SK-N-SH (cell line): ENCODE data around the gene INHBB. TPM values are rescaled to one million over a fixed set of nuclear protein-coding genes. Genes with fewer than 3 reads are reported as not detected.
"Not testable (repeated sequence)": the region's sequence is repeated elsewhere in the genome, so short reads cannot be mapped to it uniquely, and the experiment has no call there.

ENCODE experiments used
- CTCF ChIA-PET: fragments of 300-600, 350-600 bp; formaldehyde crosslinking; extraction: SDS; loops from one replicate; lab custom pipeline; 2021; lab: Yijun Ruan, JAX
- POLR2A ChIA-PET: fragments of 350-600 bp; sonication (Branson Sonifier 250); formaldehyde crosslinking; extraction: SDS; loops from one replicate; lab custom pipeline; 2020; ENCODE audit warnings: antibody characterized with exemption, inconsistent platforms; lab: Yijun Ruan, JAX
- DNase-seq: peaks from one replicate; pipeline ENCODE4 v3.0.0; 2012
- H2AFZ ChIP-seq: fragments of 200-600 bp; sonication (generic); 2 replicates; pipeline ENCODE4 v1.8.1; 2016; ENCODE audit warnings: antibody characterized with exemption, mild to moderate bottlenecking, low read depth
- H3F3A ChIP-seq: fragments of 200-600 bp; sonication (generic); replicated peaks from 2 replicates; pipeline ENCODE3; 2016; ENCODE audit warnings: antibody characterized with exemption, mild to moderate bottlenecking; ENCODE audit not compliant: insufficient read depth
- H3K27ac ChIP-seq, 2 experiments: fragments of 200-500 bp in 1 of 2; fragments of 200-600 bp in 1 of 2; sonication (Bioruptor generic) in 1 of 2; sonication (generic), shearing (Covaris generic) in 1 of 2; 2 replicates each; pipeline versions ENCODE4 v1.5.1 to v1.6.1; 2014 to 2016; ENCODE audit warnings: low read depth in 2 of 2, inconsistent platforms in 1 of 2, low read length in 1 of 2, mild to moderate bottlenecking in 1 of 2, mixed read lengths in 1 of 2
- H3K27me3 ChIP-seq: fragments of 200-600 bp; sonication (generic), shearing (Covaris generic); 2 replicates; pipeline ENCODE4 v1.6.1; 2016; ENCODE audit warnings: mixed run types; ENCODE audit not compliant: insufficient read depth
- H3K36me3 ChIP-seq, 2 experiments: fragments of 200-500 bp in 1 of 2; fragments of 200-600 bp in 1 of 2; sonication (Bioruptor generic) in 1 of 2; sonication (generic) in 1 of 2; replicated peaks in 1 of 2; 2 replicates each; pipeline versions ENCODE3 to v1.5.1; 2014 to 2016; ENCODE audit warnings: low read length in 1 of 2, mild to moderate bottlenecking in 1 of 2; ENCODE audit not compliant: insufficient read depth in 2 of 2, control insufficient read depth in 1 of 2
- H3K4me1 ChIP-seq, 2 experiments: fragments of 200-500 bp in 1 of 2; fragments of 200-600 bp in 1 of 2; sonication (Bioruptor generic) in 1 of 2; sonication (generic), shearing (Covaris generic) in 1 of 2; 2 replicates each; pipeline versions ENCODE4 v1.5.1 to v1.6.1; 2014 to 2016; ENCODE audit warnings: low read depth in 1 of 2, low read length in 1 of 2, mixed run types in 1 of 2; ENCODE audit not compliant: insufficient read depth in 2 of 2, control insufficient read depth in 1 of 2
- H3K4me2 ChIP-seq: fragments of 200-600 bp; sonication (generic), shearing (Covaris generic); 2 replicates; pipeline ENCODE4 v1.6.1; 2017; ENCODE audit warnings: mixed run types
- H3K4me3 ChIP-seq, 2 experiments: fragments of 200-500 bp in 1 of 2; fragments of 200-600 bp in 1 of 2; sonication (Bioruptor generic) in 1 of 2; sonication (generic), shearing (Covaris generic) in 1 of 2; 2 replicates each; pipeline versions ENCODE4 v1.5.1 to v1.8.1; 2014 to 2016; ENCODE audit warnings: low read depth in 2 of 2, inconsistent platforms in 1 of 2, low read length in 1 of 2, mild to moderate bottlenecking in 1 of 2, mixed read lengths in 1 of 2, moderate library complexity in 1 of 2
- H3K79me2 ChIP-seq: fragments of 200-600 bp; sonication (generic); 2 replicates; pipeline ENCODE4 v1.8.1; 2017; ENCODE audit warnings: mild to moderate bottlenecking; ENCODE audit not compliant: insufficient read depth
- H3K9ac ChIP-seq: fragments of 200-600 bp; sonication (generic); 2 replicates; pipeline ENCODE4 v1.6.1; 2017; ENCODE audit warnings: mixed run types
- H3K9me2 ChIP-seq: fragments of 200-600 bp; sonication (generic); 2 replicates; pipeline ENCODE4 v1.6.1; 2017; ENCODE audit warnings: mixed run types
- H3K9me3 ChIP-seq: fragments of 200-600 bp; sonication (generic); 2 replicates; pipeline ENCODE4 v1.6.1; 2017; ENCODE audit warnings: mixed run types, mild to moderate bottlenecking, moderate library complexity
- H4K20me1 ChIP-seq: fragments of 200-600 bp; sonication (generic); 2 replicates; pipeline ENCODE4 v1.6.1; 2017; ENCODE audit warnings: mild to moderate bottlenecking, mixed run types; ENCODE audit not compliant: insufficient read depth
- CHD2 ChIP-seq: fragments of 150-350 bp; IDR thresholded peaks from 2 replicates; pipeline ENCODE4 v1.6.1; 2018; ENCODE audit warnings: low read length; ENCODE audit not compliant: partially characterized antibody
- ELF1 ChIP-seq: IDR thresholded peaks from 2 replicates; pipeline ENCODE4 v1.4.0; 2012
- FOXJ3 ChIP-seq: sonication (generic); formaldehyde crosslinking; IDR thresholded peaks from 2 replicates; pipeline ENCODE4 v1.5.1; 2020; ENCODE audit warnings: mild to moderate bottlenecking, missing genetic modification reagents
- FOXM1 ChIP-seq: IDR thresholded peaks from 2 replicates; pipeline ENCODE4 v1.4.0; 2012; ENCODE audit warnings: low read depth, mild to moderate bottlenecking
- MEF2A ChIP-seq: IDR thresholded peaks from 2 replicates; pipeline ENCODE4 v1.4.0; 2012; ENCODE audit warnings: low read depth, borderline replicate concordance
- PBX3 ChIP-seq: IDR thresholded peaks from 2 replicates; pipeline ENCODE4; 2012
- POLR2AphosphoS5 ChIP-seq: IDR thresholded peaks from 2 replicates; pipeline ENCODE4 v1.6.1; 2012; ENCODE audit warnings: low read depth, low read length
- RAD21 ChIP-seq: IDR thresholded peaks from 2 replicates; pipeline ENCODE4 v1.6.1; 2012; ENCODE audit warnings: mild to moderate bottlenecking, low read length
- RCOR1 ChIP-seq: fragments of 150-350 bp; IDR thresholded peaks from 2 replicates; pipeline ENCODE4 v1.6.1; 2017; ENCODE audit warnings: antibody characterized with exemption, low read length
- REST ChIP-seq: IDR thresholded peaks from 2 replicates; pipeline ENCODE4 v1.6.1; 2012; ENCODE audit warnings: mild to moderate bottlenecking, low read depth, low read length, moderate library complexity
- RFX5 ChIP-seq: IDR thresholded peaks from 2 replicates; pipeline ENCODE4 v1.6.1; 2012; ENCODE audit warnings: mild to moderate bottlenecking, improper control_type of control experiment, low read length
- SIN3A ChIP-seq: IDR thresholded peaks from 2 replicates; pipeline ENCODE4 v1.6.1; 2012; ENCODE audit warnings: low read depth, mild to moderate bottlenecking, low read length, moderate library complexity, borderline replicate concordance
- TCF12 ChIP-seq: IDR thresholded peaks from 2 replicates; pipeline ENCODE4 v1.4.0; 2012
- TEAD4 ChIP-seq: IDR thresholded peaks from 2 replicates; pipeline ENCODE4 v1.4.0; 2012; ENCODE audit warnings: mild to moderate bottlenecking, borderline replicate concordance; ENCODE audit not compliant: insufficient read depth
- ZBTB33 ChIP-seq: IDR thresholded peaks from 2 replicates; pipeline ENCODE4 v1.4.0; 2012; ENCODE audit warnings: low read depth, borderline replicate concordance
- WGBS: methylation state at CpG from one replicate; pipeline ENCODE4 v1.1.6; 2017; ENCODE audit warnings: low lambda C conversion rate; 5-methylcytosine and 5-hydroxymethylcytosine counted together
- polyA plus RNA-seq, 3 experiments: library from polyadenylated mRNA; depleted of rRNA; stranded (reverse); fragments of >200 nt; gene quantifications; 2 replicates each; pipeline ENCODE4 v1.2.3, GENCODE V29; 2012
- TF ChIP-seq, protein P1 (sequence below): fragments of 150-350 bp; IDR thresholded peaks from 2 replicates; pipeline ENCODE4 v1.6.1; 2016; ENCODE audit warnings: mild to moderate bottlenecking, low read depth, low read length

Gene INHBB
- polyA plus RNA-seq, 1 of the 3 experiments (the other 2 are of a cell fraction) = 0.03 TPM

DNA sequence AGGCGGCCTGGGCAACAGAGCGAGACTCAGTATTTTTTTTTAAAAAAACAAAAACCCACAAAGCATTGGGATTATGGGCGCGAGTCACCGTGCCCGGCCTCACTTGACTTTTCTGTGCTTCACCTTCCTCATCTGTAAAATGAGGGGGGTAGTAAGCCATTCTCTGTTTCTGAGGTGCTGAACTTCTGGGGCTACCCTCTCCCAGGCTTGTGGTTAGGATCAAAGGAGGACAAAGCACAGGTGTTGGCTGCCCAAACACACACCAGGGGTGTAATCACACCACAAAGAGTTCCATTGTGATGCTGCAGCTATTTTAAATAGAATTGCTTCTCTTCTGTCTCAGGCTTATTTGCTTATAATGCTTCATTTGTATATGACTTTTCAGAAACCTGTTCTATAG is 35.8 kb upstream of the INHBB start:
- Histone ChIP-seq H3K36me3 (peaks cover 0 to 4% of the 10 kb centered on the region in 2 experiments), H3K9me3 (no peaks in the 10 kb centered on the region), H3K79me2 (no peaks in the 10 kb centered on the region), H3K27me3 (no peaks in the 10 kb centered on the region), H3K4me2 (no peak overlapping the region), H3K4me3 (no peak overlapping the region), H3F3A (peaks cover 4% of the 10 kb centered on the region), H2AFZ (no peak overlapping the region)
- CTCF ChIA-PET = interaction anchor here (0.8 to 2.4 kb wide), 2 partner anchors 14 to 371 kb away, joined by 3 to 5 read pairs; no protein-coding TSS in a partner anchor
- TF ChIP-seq, protein P1, sequence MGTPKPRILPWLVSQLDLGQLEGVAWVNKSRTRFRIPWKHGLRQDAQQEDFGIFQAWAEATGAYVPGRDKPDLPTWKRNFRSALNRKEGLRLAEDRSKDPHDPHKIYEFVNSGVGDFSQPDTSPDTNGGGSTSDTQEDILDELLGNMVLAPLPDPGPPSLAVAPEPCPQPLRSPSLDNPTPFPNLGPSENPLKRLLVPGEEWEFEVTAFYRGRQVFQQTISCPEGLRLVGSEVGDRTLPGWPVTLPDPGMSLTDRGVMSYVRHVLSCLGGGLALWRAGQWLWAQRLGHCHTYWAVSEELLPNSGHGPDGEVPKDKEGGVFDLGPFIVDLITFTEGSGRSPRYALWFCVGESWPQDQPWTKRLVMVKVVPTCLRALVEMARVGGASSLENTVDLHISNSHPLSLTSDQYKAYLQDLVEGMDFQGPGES = no peak
- TF ChIP-seq FOXM1 (no peak), ZBTB33 (no peak), RAD21 (no peak), PBX3 (no peak), ELF1 (no peak), TCF12 (no peak), FOXJ3 (CRISPR knock-in tag) (no peak), SIN3A (no peak), MEF2A (no peak), POLR2AphosphoS5 (no peak), RFX5 (no peak), TEAD4 (no peak), REST (no peak), CHD2 (no peak), RCOR1 (no peak)
- TF ChIP-seq, all 33 proteins: peak for 0
- Histone ChIP-seq H4K20me1 (no peaks in the 10 kb centered on the region), H3K27ac (no peak overlapping the region), H3K9ac (no peak overlapping the region), H3K4me1 (peaks cover 0 to 4% of the 10 kb centered on the region in 2 experiments; a peak in 1 of 4 replicates), H3K9me2 (no peaks in the 10 kb centered on the region)
- 93% methylated on average over 6 of the region's 6 CpGs for WGBS
- POLR2A ChIA-PET = no interaction called here
- DNase-seq = no peak

GRCh38 chr2:120310841-120311240 is 35.1 kb upstream of the INHBB start:
- H3K4me1 ChIP-seq, H4K20me1 ChIP-seq, H3K36me3 ChIP-seq, H3K27ac ChIP-seq, H3K27me3 ChIP-seq, H3K79me2 ChIP-seq, H3F3A ChIP-seq, H3K9ac ChIP-seq, DNase-seq, H3K4me3 ChIP-seq, H3K9me2 ChIP-seq, POLR2A ChIA-PET, H3K4me2 ChIP-seq, H2AFZ ChIP-seq, H3K9me3 ChIP-seq: not testable (repeated sequence)
- WGBS = 97% methylated on average over 8 of the region's 8 CpGs
- CTCF ChIA-PET = interaction anchor here (1.4 to 2.4 kb wide), 3 partner anchors 8 to 370 kb away, joined by 3 to 8 read pairs (median 5); no protein-coding TSS in a partner anchor
